Limb (tissue), 2 donors: ENCODE data around the gene SUN1.

Experiments
- DNase-seq, 2 donors: peaks; one replicate each; pipeline ENCODE4 v3.0.0-alpha.2; 2016; ENCODE audit errors: extremely low spot score in 2 of 2

SUN1 gene

GRCh38 chr7:876077-876971 lies 44.0 kb downstream of the SUN1 start, which contains the start of gene GET4:
Gene GET4 (plus strand): TSS chr7:876554. CDS start chr7:876646, 92 bp downstream.
- DNase-seq = peak; percentile 95 to 96

- DNase-seq = no peak
Observed at GRCh38 chr7:876972-877311, 44.7 kb downstream of the SUN1 start.

GRCh38 chr7:877312-878232 lies 45.3 kb downstream of the SUN1 start:
- DNase-seq = peak in 1 of 2 donors; percentile 59

- no peak for DNase-seq
Observed at GRCh38 chr7:879093-879492, 46.8 kb downstream of the SUN1 start.

- DNase-seq = no peak
Observed at GRCh38 chr7:879706-880105, 47.4 kb downstream of the SUN1 start.

GRCh38 chr7:880450-880849 lies 48.2 kb downstream of the SUN1 start:
- DNase-seq = no peak

GRCh38 chr7:881441-882234 lies 49.4 kb downstream of the SUN1 start:
- no peak for DNase-seq

GRCh38 chr7:882336-883035 lies 50.2 kb downstream of the SUN1 start:
- no peak for DNase-seq

GRCh38 chr7:883055-884021 lies 51.1 kb downstream of the SUN1 start:
- DNase-seq = no peak

GRCh38 chr7:884191-885003 lies 52.1 kb downstream of the SUN1 start:
- no peak for DNase-seq

- DNase-seq = no peak
Observed at GRCh38 chr7:885261-885892, 53.1 kb downstream of the SUN1 start.

GRCh38 chr7:885893-886625 lies 53.8 kb downstream of the SUN1 start:
- DNase-seq = no peak

GRCh38 chr7:886626-887487 lies 54.6 kb downstream of the SUN1 start:
- no peak for DNase-seq

- no peak for DNase-seq
Observed at GRCh38 chr7:887488-887820, 55.2 kb downstream of the SUN1 start.

- no peak for DNase-seq
Observed at GRCh38 chr7:888081-889024, 56.1 kb downstream of the SUN1 start.

- no peak for DNase-seq
Observed at GRCh38 chr7:889025-889390, 56.7 kb downstream of the SUN1 start.
